Measurements from ENCODE around the gene MYH14. TPM values are rescaled to one million over a fixed set of nuclear protein-coding genes. Genes with fewer than 3 reads are reported as not detected.
"Not testable (repeated sequence)": the region's sequence is repeated elsewhere in the genome, so short reads cannot be mapped to it uniquely, and the experiment has no call there.

Gene MYH14
- total and polyA plus RNA-seq, 5 experiments from 2014 or later, result not detected

GRCh38 chr19:50213925-50214324 lies 10.5 kb downstream of the MYH14 start:
- no peak for DNase-seq
- H3K4me1 Mint-ChIP-seq, result peaks cover 0 to 3% (median 0%) of the 10 kb centered on the region in 4 donors
- no peak overlapping the region for H3K4me3 Mint-ChIP-seq
- H3K9me3 Mint-ChIP-seq, result peaks cover 0 to 22% (median 9%) of the 10 kb centered on the region in 9 donors
- H3K27ac Mint-ChIP-seq, result no peak overlapping the region
- POLR2A ChIA-PET, result no interaction called here
- no peaks in the 10 kb centered on the region for H3K36me3 Mint-ChIP-seq
- H3K27me3 Mint-ChIP-seq, result peaks cover 4 to 19% (median 10%) of the 10 kb centered on the region in 5 donors
- no peak for ATAC-seq

GRCh38 chr19:50214699-50215543 lies 11.5 kb downstream of the MYH14 start:
- no peak for ATAC-seq
- Mint-ChIP-seq H3K9me3 (peaks cover 0 to 21% (median 9%) of the 10 kb centered on the region in 9 donors), H3K27ac (peak overlapping the region in 1 of 10 donors; percentile 40), H3K4me3 (no peak overlapping the region), H3K36me3 (no peaks in the 10 kb centered on the region), H3K4me1 (peaks cover 0 to 3% (median 0%) of the 10 kb centered on the region in 4 donors), H3K27me3 (peaks cover 4 to 22% (median 10%) of the 10 kb centered on the region in 5 donors)
- POLR2A ChIA-PET, result no interaction called here
- DNase-seq, result no peak

- POLR2A ChIA-PET, result no interaction called here
- Mint-ChIP-seq H3K4me3 (no peak overlapping the region), H3K4me1 (peaks cover 0 to 3% (median 0%) of the 10 kb centered on the region in 4 donors), H3K9me3 (peaks cover 0 to 18% (median 7%) of the 10 kb centered on the region in 9 donors), H3K27me3 (peaks cover 4 to 22% (median 10%) of the 10 kb centered on the region in 5 donors), H3K36me3 (no peaks in the 10 kb centered on the region), H3K27ac (no peak overlapping the region)
- ATAC-seq (no peak), DNase-seq (no peak)
These were observed 12.4 kb downstream of the MYH14 start for GRCh38 chr19:50215820-50216219.

GRCh38 chr19:50221087-50221486 lies 17.7 kb downstream of the MYH14 start:
- H3K4me1 Mint-ChIP-seq, result peaks cover 0 to 3% (median 0%) of the 10 kb centered on the region in 4 donors
- H3K27me3 Mint-ChIP-seq, result peaks cover 19 to 40% (median 31%) of the 10 kb centered on the region in 5 donors
- H3K36me3 Mint-ChIP-seq, result no peaks in the 10 kb centered on the region
- peaks cover 0 to 15% (median 6%) of the 10 kb centered on the region in 9 donors for H3K9me3 Mint-ChIP-seq
- ATAC-seq, result no peak
- no peak overlapping the region for H3K27ac Mint-ChIP-seq
- no peak overlapping the region for H3K4me3 Mint-ChIP-seq
- POLR2A ChIA-PET, result no interaction called here
- DNase-seq, result no peak

- no peak overlapping the region for H3K27ac Mint-ChIP-seq
- H3K9me3 Mint-ChIP-seq, result peaks cover 0 to 15% (median 6%) of the 10 kb centered on the region in 9 donors
- peaks cover 10 to 30% (median 23%) of the 10 kb centered on the region in 5 donors for H3K27me3 Mint-ChIP-seq
- POLR2A ChIA-PET, result no interaction called here
- no peak overlapping the region for H3K4me3 Mint-ChIP-seq
- ATAC-seq (no peak), DNase-seq (no peak)
- H3K4me1 Mint-ChIP-seq, result no peaks in the 10 kb centered on the region
- no peaks in the 10 kb centered on the region for H3K36me3 Mint-ChIP-seq
These were observed 19.4 kb downstream of the MYH14 start for GRCh38 chr19:50222691-50223438.

GRCh38 chr19:50223439-50223716 lies 20.0 kb downstream of the MYH14 start:
- Mint-ChIP-seq H3K27ac (no peak overlapping the region), H3K36me3 (no peaks in the 10 kb centered on the region), H3K9me3 (peaks cover 0 to 15% (median 6%) of the 10 kb centered on the region in 9 donors), H3K27me3 (peaks cover 10 to 30% (median 24%) of the 10 kb centered on the region in 5 donors), H3K4me1 (no peaks in the 10 kb centered on the region), H3K4me3 (no peak overlapping the region)
- no peak for DNase-seq
- POLR2A ChIA-PET, result no interaction called here
- no peak for ATAC-seq

GRCh38 chr19:50224986-50225747 lies 21.7 kb downstream of the MYH14 start:
- no peak overlapping the region for H3K27ac Mint-ChIP-seq
- H3K36me3 Mint-ChIP-seq, result no peaks in the 10 kb centered on the region
- H3K9me3 Mint-ChIP-seq, result peaks cover 0 to 15% (median 6%) of the 10 kb centered on the region in 9 donors
- no peak for DNase-seq
- no peak overlapping the region for H3K4me3 Mint-ChIP-seq
- H3K27me3 Mint-ChIP-seq, result peaks cover 14 to 46% (median 31%) of the 10 kb centered on the region in 5 donors
- ATAC-seq, result no peak
- no peaks in the 10 kb centered on the region for H3K4me1 Mint-ChIP-seq
- POLR2A ChIA-PET, result no interaction called here

GRCh38 chr19:50226536-50226935 lies 23.1 kb downstream of the MYH14 start:
- Mint-ChIP-seq H3K36me3 (no peaks in the 10 kb centered on the region), H3K27me3 (peaks cover 14 to 59% (median 36%) of the 10 kb centered on the region in 5 donors), H3K9me3 (peaks cover 0 to 15% (median 6%) of the 10 kb centered on the region in 9 donors), H3K4me1 (peaks cover 0 to 1% (median 0%) of the 10 kb centered on the region in 4 donors), H3K27ac (no peak overlapping the region), H3K4me3 (no peak overlapping the region)
- POLR2A ChIA-PET, result no interaction called here
- ATAC-seq, result no peak
- no peak for DNase-seq

GRCh38 chr19:50228153-50228552 lies 24.7 kb downstream of the MYH14 start:
- H3K4me3 Mint-ChIP-seq, ATAC-seq, DNase-seq, POLR2A ChIA-PET, H3K27ac Mint-ChIP-seq, H3K36me3 Mint-ChIP-seq, H3K4me1 Mint-ChIP-seq: not testable (repeated sequence)
- Mint-ChIP-seq H3K27me3 (peaks cover 9 to 50% (median 25%) of the 10 kb centered on the region in 5 donors), H3K9me3 (peaks cover 0 to 15% (median 4%) of the 10 kb centered on the region in 9 donors)

- H3K4me3 Mint-ChIP-seq, result no peak overlapping the region
- POLR2A ChIA-PET, result no interaction called here
- peaks cover 0 to 1% (median 0%) of the 10 kb centered on the region in 4 donors for H3K4me1 Mint-ChIP-seq
- H3K9me3 Mint-ChIP-seq, result peaks cover 0 to 3% (median 0%) of the 10 kb centered on the region in 9 donors
- H3K27me3 Mint-ChIP-seq, result peaks cover 2 to 33% (median 14%) of the 10 kb centered on the region in 5 donors
- ATAC-seq (no peak), DNase-seq (no peak)
- H3K36me3 Mint-ChIP-seq, result no peaks in the 10 kb centered on the region
- H3K27ac Mint-ChIP-seq, result no peak overlapping the region
These were observed 27.2 kb downstream of the MYH14 start for GRCh38 chr19:50230379-50231351.

- H3K4me1 Mint-ChIP-seq, DNase-seq, H3K27ac Mint-ChIP-seq, H3K36me3 Mint-ChIP-seq, H3K4me3 Mint-ChIP-seq, H3K9me3 Mint-ChIP-seq, ATAC-seq, POLR2A ChIA-PET: not testable (repeated sequence)
- peaks cover 2 to 33% (median 14%) of the 10 kb centered on the region in 5 donors for H3K27me3 Mint-ChIP-seq
These were observed 28.0 kb downstream of the MYH14 start for GRCh38 chr19:50231417-50231816.

- peaks cover 5 to 33% (median 17%) of the 10 kb centered on the region in 5 donors for H3K27me3 Mint-ChIP-seq
- peaks cover 0 to 1% (median 0%) of the 10 kb centered on the region in 4 donors for H3K4me1 Mint-ChIP-seq
- no peaks in the 10 kb centered on the region for H3K36me3 Mint-ChIP-seq
- ATAC-seq (no peak), DNase-seq (no peak)
- H3K4me3 Mint-ChIP-seq, result no peak overlapping the region
- no peak overlapping the region for H3K27ac Mint-ChIP-seq
- POLR2A ChIA-PET, result no interaction called here
- H3K9me3 Mint-ChIP-seq, result peaks cover 0 to 3% (median 0%) of the 10 kb centered on the region in 9 donors
These were observed 28.4 kb downstream of the MYH14 start for GRCh38 chr19:50231821-50232220.
